Transverse colon (tissue), 4 donors: ENCODE results near the gene MED27.

Source experiments
- POLR2A ChIP-seq: fragments of 450-650 bp; IDR thresholded peaks from one replicate; pipeline ENCODE4 v1.6.1; 2016; ENCODE audit warnings: antibody characterized with exemption, mild to moderate bottlenecking, moderate library complexity
- POLR2AphosphoS5 ChIP-seq, 3 donors: sonication (generic); formaldehyde crosslinking; IDR thresholded peaks; one replicate each; pipeline ENCODE4 v1.6.1; 2016; ENCODE audit warnings: antibody characterized with exemption in 3 of 3
- TF ChIP-seq, protein P1 (sequence below), 5 experiments: fragments of 200-600 bp in 3 of 5; fragments of 450-650 bp in 2 of 5; sonication (generic) in 3 of 5; IDR thresholded peaks; 1 replicate in 2 of 5; 2 replicates in 3 of 5; pipeline ENCODE4 v1.5.1; 2016 to 2017; ENCODE audit warnings: antibody characterized with exemption in 5 of 5, inconsistent platforms in 3 of 5, mild to moderate bottlenecking in 2 of 5, moderate library complexity in 1 of 5

GRCh38 chr9:131839281-131840084 lies 240.2 kb downstream of the MED27 start:
- TF ChIP-seq, protein P1, sequence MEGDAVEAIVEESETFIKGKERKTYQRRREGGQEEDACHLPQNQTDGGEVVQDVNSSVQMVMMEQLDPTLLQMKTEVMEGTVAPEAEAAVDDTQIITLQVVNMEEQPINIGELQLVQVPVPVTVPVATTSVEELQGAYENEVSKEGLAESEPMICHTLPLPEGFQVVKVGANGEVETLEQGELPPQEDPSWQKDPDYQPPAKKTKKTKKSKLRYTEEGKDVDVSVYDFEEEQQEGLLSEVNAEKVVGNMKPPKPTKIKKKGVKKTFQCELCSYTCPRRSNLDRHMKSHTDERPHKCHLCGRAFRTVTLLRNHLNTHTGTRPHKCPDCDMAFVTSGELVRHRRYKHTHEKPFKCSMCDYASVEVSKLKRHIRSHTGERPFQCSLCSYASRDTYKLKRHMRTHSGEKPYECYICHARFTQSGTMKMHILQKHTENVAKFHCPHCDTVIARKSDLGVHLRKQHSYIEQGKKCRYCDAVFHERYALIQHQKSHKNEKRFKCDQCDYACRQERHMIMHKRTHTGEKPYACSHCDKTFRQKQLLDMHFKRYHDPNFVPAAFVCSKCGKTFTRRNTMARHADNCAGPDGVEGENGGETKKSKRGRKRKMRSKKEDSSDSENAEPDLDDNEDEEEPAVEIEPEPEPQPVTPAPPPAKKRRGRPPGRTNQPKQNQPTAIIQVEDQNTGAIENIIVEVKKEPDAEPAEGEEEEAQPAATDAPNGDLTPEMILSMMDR (IDR thresholded peaks at IDR 0.05), result no peak
- TF ChIP-seq POLR2A (no peak), POLR2AphosphoS5 (IDR thresholded peaks at IDR 0.05) (no peak)
